ENCODE results near the gene DNER. TPM values are rescaled to one million over a fixed set of nuclear protein-coding genes. Genes with fewer than 3 reads are reported as not detected.

Gene DNER
- total and polyA plus RNA-seq, 2 experiments from 2014 or later: 4.7 to 8.8 TPM

GRCh38 chr2:229314117-229314516, 400.2 kb downstream of the DNER start:
- H3K9me2 ChIP-seq (ENCODE audit: insufficient read depth): peaks cover 4% of the 10 kb centered on the region; the same call in 1 of the 2 replicates
- no peaks in the 10 kb centered on the region for H3K4me1 Mint-ChIP-seq
- H3K4me3 Mint-ChIP-seq: no peak overlapping the region
- no peaks in the 10 kb centered on the region for H3F3A ChIP-seq (replicated peaks; ENCODE audit: low read depth)
- ATAC-seq (no peak), DNase-seq (ENCODE audit: low spot score) (no peak)
- no peak overlapping the region for H3K4me3 ChIP-seq
- no peaks in the 10 kb centered on the region for H3K4me1 ChIP-seq (ENCODE audit: insufficient read depth)
- H3K79me2 ChIP-seq (replicated peaks; ENCODE audit: insufficient read depth): no peaks in the 10 kb centered on the region
- H3K9me3 Mint-ChIP-seq: no peaks in the 10 kb centered on the region
- no peaks in the 10 kb centered on the region for H3K36me3 ChIP-seq (ENCODE audit: insufficient read depth)
- no peak overlapping the region for H2AFZ ChIP-seq
- no peaks in the 10 kb centered on the region for H3K36me3 Mint-ChIP-seq (ENCODE audit: low read depth)
- no peak overlapping the region for H3K4me2 ChIP-seq
- H3K27me3 Mint-ChIP-seq (ENCODE audit: insufficient read depth, low read depth, poor library complexity): peaks cover 1% of the 10 kb centered on the region
- H3K27ac Mint-ChIP-seq: no peak overlapping the region
- H4K20me1 ChIP-seq (replicated peaks; ENCODE audit: insufficient read depth): no peaks in the 10 kb centered on the region
- H3K27ac ChIP-seq (ENCODE audit: low read depth): no peak overlapping the region
- TF ChIP-seq CREB1 (CRISPR knock-in tag; IDR thresholded peaks at IDR 0.05; ENCODE audit: low read depth): no peak
- TF ChIP-seq ZNF114 (CRISPR knock-in tag; IDR thresholded peaks at IDR 0.05): no peak
- TF ChIP-seq, protein P1, sequence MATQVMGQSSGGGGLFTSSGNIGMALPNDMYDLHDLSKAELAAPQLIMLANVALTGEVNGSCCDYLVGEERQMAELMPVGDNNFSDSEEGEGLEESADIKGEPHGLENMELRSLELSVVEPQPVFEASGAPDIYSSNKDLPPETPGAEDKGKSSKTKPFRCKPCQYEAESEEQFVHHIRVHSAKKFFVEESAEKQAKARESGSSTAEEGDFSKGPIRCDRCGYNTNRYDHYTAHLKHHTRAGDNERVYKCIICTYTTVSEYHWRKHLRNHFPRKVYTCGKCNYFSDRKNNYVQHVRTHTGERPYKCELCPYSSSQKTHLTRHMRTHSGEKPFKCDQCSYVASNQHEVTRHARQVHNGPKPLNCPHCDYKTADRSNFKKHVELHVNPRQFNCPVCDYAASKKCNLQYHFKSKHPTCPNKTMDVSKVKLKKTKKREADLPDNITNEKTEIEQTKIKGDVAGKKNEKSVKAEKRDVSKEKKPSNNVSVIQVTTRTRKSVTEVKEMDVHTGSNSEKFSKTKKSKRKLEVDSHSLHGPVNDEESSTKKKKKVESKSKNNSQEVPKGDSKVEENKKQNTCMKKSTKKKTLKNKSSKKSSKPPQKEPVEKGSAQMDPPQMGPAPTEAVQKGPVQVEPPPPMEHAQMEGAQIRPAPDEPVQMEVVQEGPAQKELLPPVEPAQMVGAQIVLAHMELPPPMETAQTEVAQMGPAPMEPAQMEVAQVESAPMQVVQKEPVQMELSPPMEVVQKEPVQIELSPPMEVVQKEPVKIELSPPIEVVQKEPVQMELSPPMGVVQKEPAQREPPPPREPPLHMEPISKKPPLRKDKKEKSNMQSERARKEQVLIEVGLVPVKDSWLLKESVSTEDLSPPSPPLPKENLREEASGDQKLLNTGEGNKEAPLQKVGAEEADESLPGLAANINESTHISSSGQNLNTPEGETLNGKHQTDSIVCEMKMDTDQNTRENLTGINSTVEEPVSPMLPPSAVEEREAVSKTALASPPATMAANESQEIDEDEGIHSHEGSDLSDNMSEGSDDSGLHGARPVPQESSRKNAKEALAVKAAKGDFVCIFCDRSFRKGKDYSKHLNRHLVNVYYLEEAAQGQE (IDR thresholded peaks at IDR 0.05; ENCODE audit: unreplicated experiment): no peak
- no peak for TF ChIP-seq CTCF (conservative IDR thresholded peaks at IDR 0.05; ENCODE audit: low read depth in 2 of 2)
- no peak for TF ChIP-seq ZNF331 (CRISPR knock-in tag; IDR thresholded peaks at IDR 0.05; ENCODE audit: low read depth)
- TF ChIP-seq POLR2AphosphoS5 (IDR thresholded peaks at IDR 0.05; ENCODE audit: low read depth): no peak
- H3K27me3 ChIP-seq (ENCODE audit: insufficient read depth): no peaks in the 10 kb centered on the region

GRCh38 chr2:229313591-229313990, 400.8 kb downstream of the DNER start:
- Histone ChIP-seq H2AFZ (no peak overlapping the region), H3K27ac (ENCODE audit: low read depth) (no peak overlapping the region), H3K4me1 (ENCODE audit: insufficient read depth) (no peaks in the 10 kb centered on the region), H3K4me3 (no peak overlapping the region), H3K36me3 (ENCODE audit: insufficient read depth) (no peaks in the 10 kb centered on the region), H3K4me2 (no peak overlapping the region), H3K9me2 (ENCODE audit: insufficient read depth) (peaks cover 4% of the 10 kb centered on the region; the same call in 1 of the 2 replicates), H3K79me2 (replicated peaks; ENCODE audit: insufficient read depth) (no peaks in the 10 kb centered on the region), H3K27me3 (ENCODE audit: insufficient read depth) (no peaks in the 10 kb centered on the region), H4K20me1 (replicated peaks; ENCODE audit: insufficient read depth) (no peaks in the 10 kb centered on the region), H3F3A (replicated peaks; ENCODE audit: low read depth) (no peaks in the 10 kb centered on the region)
- no peaks in the 10 kb centered on the region for H3K9me3 Mint-ChIP-seq
- no peaks in the 10 kb centered on the region for H3K36me3 Mint-ChIP-seq (ENCODE audit: low read depth)
- H3K4me1 Mint-ChIP-seq: no peaks in the 10 kb centered on the region
- no peak overlapping the region for H3K27ac Mint-ChIP-seq
- no peak overlapping the region for H3K4me3 Mint-ChIP-seq
- no peaks in the 10 kb centered on the region for H3K27me3 Mint-ChIP-seq (ENCODE audit: insufficient read depth, low read depth, poor library complexity)
- DNase-seq (ENCODE audit: low spot score) (no peak), ATAC-seq (no peak)
- TF ChIP-seq POLR2AphosphoS5 (IDR thresholded peaks at IDR 0.05; ENCODE audit: low read depth) (no peak), ZNF114 (CRISPR knock-in tag; IDR thresholded peaks at IDR 0.05) (no peak), ZNF331 (CRISPR knock-in tag; IDR thresholded peaks at IDR 0.05; ENCODE audit: low read depth) (no peak), CTCF (conservative IDR thresholded peaks at IDR 0.05; ENCODE audit: low read depth in 2 of 2) (no peak), JUNB (IDR thresholded peaks at IDR 0.05; ENCODE audit: unreplicated experiment) (no peak), CREB1 (CRISPR knock-in tag; IDR thresholded peaks at IDR 0.05; ENCODE audit: low read depth) (no peak), STAT1 (IDR thresholded peaks at IDR 0.05; ENCODE audit: unreplicated experiment) (no peak), EZH2 (IDR thresholded peaks at IDR 0.05; ENCODE audit: low read depth, unreplicated experiment) (no peak)
- TF ChIP-seq, protein P1 (IDR thresholded peaks at IDR 0.05; ENCODE audit: unreplicated experiment): no peak
- TF ChIP-seq, protein P2, sequence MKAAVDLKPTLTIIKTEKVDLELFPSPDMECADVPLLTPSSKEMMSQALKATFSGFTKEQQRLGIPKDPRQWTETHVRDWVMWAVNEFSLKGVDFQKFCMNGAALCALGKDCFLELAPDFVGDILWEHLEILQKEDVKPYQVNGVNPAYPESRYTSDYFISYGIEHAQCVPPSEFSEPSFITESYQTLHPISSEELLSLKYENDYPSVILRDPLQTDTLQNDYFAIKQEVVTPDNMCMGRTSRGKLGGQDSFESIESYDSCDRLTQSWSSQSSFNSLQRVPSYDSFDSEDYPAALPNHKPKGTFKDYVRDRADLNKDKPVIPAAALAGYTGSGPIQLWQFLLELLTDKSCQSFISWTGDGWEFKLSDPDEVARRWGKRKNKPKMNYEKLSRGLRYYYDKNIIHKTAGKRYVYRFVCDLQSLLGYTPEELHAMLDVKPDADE (IDR thresholded peaks at IDR 0.05): no peak

Data from GM23338 (cell line).